K562 (cell line): ENCODE data around the gene LST1. TPM values are rescaled to one million over a fixed set of nuclear protein-coding genes. Genes with fewer than 3 reads are reported as not detected.

Experiments used
- BCL6 ChIP-seq: fragments of 250-450 bp; sonication (Bioruptor Pico); IDR thresholded peaks from 2 replicates; pipeline ENCODE4 v1.4.0; 2020
- CREBBP ChIP-seq: IDR thresholded peaks from one replicate; pipeline ENCODE4 v1.6.1; 2012; ENCODE audit warnings: low read depth, mild to moderate bottlenecking, control low read depth, inconsistent platforms, low read length
- ETV6 ChIP-seq, 3 experiments: fragments of 150-350 bp in 1 of 3; sonication (generic) in 1 of 3; formaldehyde crosslinking in 1 of 3; IDR thresholded peaks; 2 replicates each; pipeline versions ENCODE4 v1.6.1 to v1.8.0; 2014 to 2022; ENCODE audit warnings: borderline replicate concordance in 2 of 3, low read depth in 2 of 3, antibody characterized with exemption in 1 of 3, low read length in 1 of 3, mild to moderate bottlenecking in 1 of 3, missing genetic modification reagents in 1 of 3
- FOXJ3 ChIP-seq: sonication (generic); formaldehyde crosslinking; IDR thresholded peaks from 2 replicates; pipeline ENCODE4 v1.4.0; 2020; ENCODE audit warnings: mild to moderate bottlenecking, missing genetic modification reagents
- HMG20A ChIP-seq: fragments of 450-650 bp; formaldehyde crosslinking; conservative IDR thresholded peaks from 2 replicates; pipeline ENCODE4 v1.4.0; 2020; ENCODE audit warnings: mild to moderate bottlenecking, mixed read lengths
- MEIS2 ChIP-seq: fragments of 450-650 bp; IDR thresholded peaks from 2 replicates; pipeline ENCODE4 v1.6.1; 2014; ENCODE audit warnings: mild to moderate bottlenecking; ENCODE audit not compliant: partially characterized antibody
- PHF20 ChIP-seq: fragments of 450-650 bp; IDR thresholded peaks from 2 replicates; pipeline ENCODE4 v1.6.1; 2018; ENCODE audit not compliant: partially characterized antibody
- RBM25 ChIP-seq: fragments of 200-400 bp; formaldehyde crosslinking; IDR thresholded peaks from 2 replicates; pipeline ENCODE4 v1.6.1; 2018; ENCODE audit warnings: low read length, low read depth, moderate library complexity; ENCODE audit not compliant: severe bottlenecking
- RBM34 ChIP-seq: fragments of 200-400 bp; formaldehyde crosslinking; IDR thresholded peaks from 2 replicates; pipeline ENCODE4 v1.6.1; 2018; ENCODE audit warnings: low read length, borderline replicate concordance; ENCODE audit not compliant: insufficient read depth
- RHOXF2B ChIP-seq: fragments of 250-450 bp; sonication (Bioruptor Pico); conservative IDR thresholded peaks from 2 replicates; pipeline ENCODE4 v1.5.1; 2021
- SMC3 ChIP-seq: conservative IDR thresholded peaks from 2 replicates; pipeline ENCODE4 v1.6.1; 2011; ENCODE audit warnings: low read depth, low read length, improper control_type of control experiment; ENCODE audit not compliant: insufficient read depth
- SNRNP70 ChIP-seq: fragments of 200-400 bp; formaldehyde crosslinking; optimal IDR thresholded peaks from 2 replicates; pipeline ENCODE3; 2017; ENCODE audit warnings: low read depth, low read length
- TSC22D4 ChIP-seq: fragments of 450-650 bp; IDR thresholded peaks from 2 replicates; pipeline ENCODE4 v1.6.1; 2016; ENCODE audit warnings: missing genetic modification characterization, missing biosample characterization, control low read depth
- ZNF57 ChIP-seq: fragments of 450-650 bp; formaldehyde crosslinking; IDR thresholded peaks from 2 replicates; pipeline ENCODE4 v1.4.0; 2020; ENCODE audit warnings: mild to moderate bottlenecking, moderate library complexity
- ZNF583 ChIP-seq: fragments of 250-450 bp; sonication (Bioruptor Pico); IDR thresholded peaks from 2 replicates; pipeline ENCODE4 v1.4.0; 2020
- ZNF77 ChIP-seq: fragments of 250-450 bp; sonication (Bioruptor Pico); IDR thresholded peaks from 2 replicates; pipeline ENCODE4 v1.5.0; 2020
- ZZZ3 ChIP-seq: fragments of 450-650 bp; IDR thresholded peaks from 2 replicates; pipeline ENCODE4 v1.6.1; 2016; ENCODE audit warnings: antibody characterized with exemption, mild to moderate bottlenecking, moderate library complexity
- polyA plus RNA-seq, 8 experiments: library from polyadenylated mRNA; depleted of rRNA in 4 of 8; stranded (reverse) in 5 of 8; unstranded in 3 of 8; fragments of >200 nt; fragmentation: Nextera tagmentation in 2 of 8; fragmentation: Illumina TruSeq in 1 of 8; extraction: Ambion mirVana in 2 of 8; extraction: Trizol in 1 of 8; gene quantifications; 2 replicates each; pipeline versions ENCODE4 v1.2.1 to v1.2.3, GENCODE V29; 2011 to 2014; ENCODE audit warnings: inconsistent platforms in 1 of 8, missing spikeins in 1 of 8
- total RNA-seq, 7 experiments: library from RNA; depleted of rRNA in 6 of 7; stranded (reverse); fragments of >200 nt in 6 of 7; fragmentation: Illumina TruSeq in 2 of 7; extraction: Trizol in 2 of 7; gene quantifications; 2 replicates each; pipeline versions ENCODE4 v1.2.1 to v1.2.3, GENCODE V29; 2011 to 2021; ENCODE audit warnings: low replicate concordance in 1 of 7
- TF ChIP-seq, protein P1 (sequence below): fragments of 200-400 bp; formaldehyde crosslinking; IDR thresholded peaks from 2 replicates; pipeline ENCODE4 v1.6.1; 2017; ENCODE audit warnings: mild to moderate bottlenecking, low read depth, low read length, moderate library complexity
- TF ChIP-seq, protein P2 (sequence below): fragments of 450-650 bp; conservative IDR thresholded peaks from 2 replicates; pipeline ENCODE4 v1.6.1; 2016; ENCODE audit warnings: missing genetic modification characterization, low read depth, mild to moderate bottlenecking, control low read depth, missing compliant biosample characterization
- TF ChIP-seq, protein P3 (sequence below): fragments of 250-450 bp; sonication (Bioruptor Pico); IDR thresholded peaks from 2 replicates; pipeline ENCODE4 v1.6.1; 2021; ENCODE audit warnings: mild to moderate bottlenecking
- TF ChIP-seq, protein P4 (sequence below): IDR thresholded peaks from 3 replicates; pipeline ENCODE4 v1.6.1; 2011; ENCODE audit warnings: borderline replicate concordance, mild to moderate bottlenecking, moderate library complexity; ENCODE audit not compliant: insufficient read length; ENCODE audit errors: extremely low read depth

Gene LST1
- total and polyA plus RNA-seq, 9 of the 15 experiments (the other 6 are each of a cell fraction or from before 2014, with no cell fraction given): 0.82 to 7.8 (median 1.7) TPM

DNA sequence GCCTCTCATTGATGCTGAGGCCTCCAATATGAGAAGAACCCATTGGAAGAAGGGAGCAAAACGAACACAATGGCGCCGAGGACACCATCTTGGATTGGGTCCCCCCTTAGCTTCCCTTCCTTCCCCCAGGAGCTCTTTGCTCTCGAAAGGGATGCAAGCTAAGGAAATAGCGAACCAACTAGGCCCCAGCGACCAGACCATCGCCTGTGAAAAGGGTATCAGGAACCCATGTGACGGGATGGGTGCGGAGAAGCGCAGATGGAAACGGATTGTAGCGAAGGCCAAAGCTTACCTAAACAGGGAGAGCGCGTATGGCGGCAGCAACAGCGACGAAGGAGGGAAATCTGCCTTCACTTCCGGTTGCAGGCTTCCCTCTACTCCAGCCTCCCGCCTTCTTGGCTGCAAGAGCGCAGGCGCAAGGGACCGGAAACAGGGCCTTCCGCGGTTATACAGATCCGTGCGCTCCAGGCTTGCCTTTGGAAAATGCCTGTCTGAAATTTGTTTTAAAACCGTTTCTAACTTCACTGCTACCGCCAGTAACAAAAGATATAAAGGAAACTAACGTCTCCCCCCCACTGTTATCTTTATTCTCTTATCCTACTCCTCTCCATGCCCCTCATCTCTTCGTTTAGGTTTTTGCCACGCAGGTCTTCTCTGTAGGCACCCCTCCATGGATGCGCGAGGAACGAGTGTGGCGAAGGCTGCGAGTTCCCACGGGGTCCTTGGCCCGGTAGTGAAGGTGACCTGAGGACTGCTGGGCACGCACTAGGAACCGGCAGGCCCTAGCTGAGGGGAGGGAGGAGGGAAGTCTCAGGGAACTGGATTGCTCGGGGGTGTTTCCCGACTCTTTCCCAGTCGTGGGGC lies 44.2 kb upstream of the LST1 start, which contains the start of gene DDX39B (continued):
- TF ChIP-seq RHOXF2B (CRISPR knock-in tag) (no peak), ZZZ3 (peak; percentile 100), FOXJ3 (CRISPR knock-in tag) (no peak), SMC3 (no peak), ZNF583 (peak; percentile 86), MEIS2 (peak; percentile 67), CREBBP (no peak), ETV6 (IDR thresholded peaks at IDR 0.05; ENCODE audit: borderline replicate concordance in 1 of 2, low read depth in 2 of 2, low read length in 1 of 2) (peak in 1 of 2 experiments; percentile 44; a peak in 1 of 4 replicates), ETV6 (CRISPR knock-in tag; IDR thresholded peaks at IDR 0.05; ENCODE audit: borderline replicate concordance) (no peak), ZNF57 (CRISPR knock-in tag) (0 out of 2 replicates have a peak, but pooled peaks have one; percentile 80), RBM25 (no peak), ZNF77 (CRISPR knock-in tag) (no peak), HMG20A (no peak), PHF20 (peak; percentile 97), BCL6 (CRISPR knock-in tag) (peak; percentile 62; the same call in 1 of the 2 replicates), RBM34 (no peak), SNRNP70 (no peak), TSC22D4 (tag) (no peak)
- TF ChIP-seq, protein P1, sequence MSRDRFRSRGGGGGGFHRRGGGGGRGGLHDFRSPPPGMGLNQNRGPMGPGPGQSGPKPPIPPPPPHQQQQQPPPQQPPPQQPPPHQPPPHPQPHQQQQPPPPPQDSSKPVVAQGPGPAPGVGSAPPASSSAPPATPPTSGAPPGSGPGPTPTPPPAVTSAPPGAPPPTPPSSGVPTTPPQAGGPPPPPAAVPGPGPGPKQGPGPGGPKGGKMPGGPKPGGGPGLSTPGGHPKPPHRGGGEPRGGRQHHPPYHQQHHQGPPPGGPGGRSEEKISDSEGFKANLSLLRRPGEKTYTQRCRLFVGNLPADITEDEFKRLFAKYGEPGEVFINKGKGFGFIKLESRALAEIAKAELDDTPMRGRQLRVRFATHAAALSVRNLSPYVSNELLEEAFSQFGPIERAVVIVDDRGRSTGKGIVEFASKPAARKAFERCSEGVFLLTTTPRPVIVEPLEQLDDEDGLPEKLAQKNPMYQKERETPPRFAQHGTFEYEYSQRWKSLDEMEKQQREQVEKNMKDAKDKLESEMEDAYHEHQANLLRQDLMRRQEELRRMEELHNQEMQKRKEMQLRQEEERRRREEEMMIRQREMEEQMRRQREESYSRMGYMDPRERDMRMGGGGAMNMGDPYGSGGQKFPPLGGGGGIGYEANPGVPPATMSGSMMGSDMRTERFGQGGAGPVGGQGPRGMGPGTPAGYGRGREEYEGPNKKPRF: no peak
- TF ChIP-seq, protein P2, sequence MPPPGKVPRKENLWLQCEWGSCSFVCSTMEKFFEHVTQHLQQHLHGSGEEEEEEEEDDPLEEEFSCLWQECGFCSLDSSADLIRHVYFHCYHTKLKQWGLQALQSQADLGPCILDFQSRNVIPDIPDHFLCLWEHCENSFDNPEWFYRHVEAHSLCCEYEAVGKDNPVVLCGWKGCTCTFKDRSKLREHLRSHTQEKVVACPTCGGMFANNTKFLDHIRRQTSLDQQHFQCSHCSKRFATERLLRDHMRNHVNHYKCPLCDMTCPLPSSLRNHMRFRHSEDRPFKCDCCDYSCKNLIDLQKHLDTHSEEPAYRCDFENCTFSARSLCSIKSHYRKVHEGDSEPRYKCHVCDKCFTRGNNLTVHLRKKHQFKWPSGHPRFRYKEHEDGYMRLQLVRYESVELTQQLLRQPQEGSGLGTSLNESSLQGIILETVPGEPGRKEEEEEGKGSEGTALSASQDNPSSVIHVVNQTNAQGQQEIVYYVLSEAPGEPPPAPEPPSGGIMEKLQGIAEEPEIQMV (tag): no peak
- TF ChIP-seq, protein P3, sequence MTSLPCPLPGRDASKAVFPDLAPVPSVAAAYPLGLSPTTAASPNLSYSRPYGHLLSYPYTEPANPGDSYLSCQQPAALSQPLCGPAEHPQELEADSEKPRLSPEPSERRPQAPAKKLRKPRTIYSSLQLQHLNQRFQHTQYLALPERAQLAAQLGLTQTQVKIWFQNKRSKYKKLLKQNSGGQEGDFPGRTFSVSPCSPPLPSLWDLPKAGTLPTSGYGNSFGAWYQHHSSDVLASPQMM (CRISPR knock-in tag): no peak
- TF ChIP-seq, protein P4, sequence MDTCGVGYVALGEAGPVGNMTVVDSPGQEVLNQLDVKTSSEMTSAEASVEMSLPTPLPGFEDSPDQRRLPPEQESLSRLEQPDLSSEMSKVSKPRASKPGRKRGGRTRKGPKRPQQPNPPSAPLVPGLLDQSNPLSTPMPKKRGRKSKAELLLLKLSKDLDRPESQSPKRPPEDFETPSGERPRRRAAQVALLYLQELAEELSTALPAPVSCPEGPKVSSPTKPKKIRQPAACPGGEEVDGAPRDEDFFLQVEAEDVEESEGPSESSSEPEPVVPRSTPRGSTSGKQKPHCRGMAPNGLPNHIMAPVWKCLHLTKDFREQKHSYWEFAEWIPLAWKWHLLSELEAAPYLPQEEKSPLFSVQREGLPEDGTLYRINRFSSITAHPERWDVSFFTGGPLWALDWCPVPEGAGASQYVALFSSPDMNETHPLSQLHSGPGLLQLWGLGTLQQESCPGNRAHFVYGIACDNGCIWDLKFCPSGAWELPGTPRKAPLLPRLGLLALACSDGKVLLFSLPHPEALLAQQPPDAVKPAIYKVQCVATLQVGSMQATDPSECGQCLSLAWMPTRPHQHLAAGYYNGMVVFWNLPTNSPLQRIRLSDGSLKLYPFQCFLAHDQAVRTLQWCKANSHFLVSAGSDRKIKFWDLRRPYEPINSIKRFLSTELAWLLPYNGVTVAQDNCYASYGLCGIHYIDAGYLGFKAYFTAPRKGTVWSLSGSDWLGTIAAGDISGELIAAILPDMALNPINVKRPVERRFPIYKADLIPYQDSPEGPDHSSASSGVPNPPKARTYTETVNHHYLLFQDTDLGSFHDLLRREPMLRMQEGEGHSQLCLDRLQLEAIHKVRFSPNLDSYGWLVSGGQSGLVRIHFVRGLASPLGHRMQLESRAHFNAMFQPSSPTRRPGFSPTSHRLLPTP: no peak
